ENCODE measurements around the gene PRKCE. TPM values are rescaled to one million over a fixed set of nuclear protein-coding genes. Genes with fewer than 3 reads are reported as not detected.

The PRKCE gene
- total RNA-seq, 1 donor from 2014 or later = 34.1 TPM

DNA sequence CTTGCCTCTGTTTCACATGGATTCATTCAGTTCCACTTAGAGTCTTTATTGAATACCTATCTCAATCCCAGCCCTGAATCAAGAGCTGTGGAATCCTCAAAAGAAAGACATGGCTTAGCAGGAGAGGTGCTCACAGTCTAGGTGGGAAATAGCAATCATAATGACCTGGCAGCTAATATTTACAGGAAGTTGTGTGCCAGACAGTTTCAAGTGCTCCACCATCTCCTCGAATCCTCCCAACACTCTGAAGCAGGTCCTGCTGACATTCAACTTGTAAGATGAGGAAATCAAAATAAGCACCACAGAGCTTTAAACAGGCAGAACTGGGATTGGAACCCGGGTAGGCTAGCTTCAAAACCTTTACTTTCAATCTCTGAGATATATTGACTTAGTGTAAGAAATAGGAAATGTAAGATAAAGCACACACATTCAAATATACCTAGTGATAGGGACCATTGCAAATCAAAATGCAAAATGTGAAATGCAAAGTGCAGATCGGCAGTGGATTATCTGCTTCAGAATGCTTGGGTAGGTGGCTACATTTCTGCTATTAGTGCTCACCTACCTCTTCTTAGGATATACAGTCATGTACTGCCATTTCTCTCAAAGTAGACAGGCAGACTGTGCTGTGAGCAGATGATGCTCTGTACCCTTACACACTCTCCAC lies 182.0 kb downstream of the PRKCE start:
- DNase-seq (ENCODE audit: low spot score) = no peak

DNA sequence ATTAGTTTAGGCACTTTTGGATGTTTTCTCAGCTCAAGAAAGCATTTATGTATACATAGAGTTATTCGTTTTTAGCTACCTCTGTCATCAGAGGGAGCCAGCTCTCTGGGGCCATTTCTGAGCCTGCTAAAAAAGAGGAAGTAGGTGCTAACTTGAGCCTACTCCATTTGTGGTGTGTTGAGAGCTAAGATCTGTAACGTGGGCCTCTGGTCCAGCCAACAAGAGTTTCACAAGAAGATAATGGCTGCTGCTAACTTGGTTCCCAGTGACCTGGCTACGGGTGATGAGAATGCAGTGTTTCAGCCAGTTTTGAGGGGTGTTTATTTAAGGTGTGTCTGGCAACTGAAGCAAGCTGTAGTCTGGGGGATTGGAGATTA lies 182.5 kb downstream of the PRKCE start:
- no peak for DNase-seq (ENCODE audit: low spot score)

DNA sequence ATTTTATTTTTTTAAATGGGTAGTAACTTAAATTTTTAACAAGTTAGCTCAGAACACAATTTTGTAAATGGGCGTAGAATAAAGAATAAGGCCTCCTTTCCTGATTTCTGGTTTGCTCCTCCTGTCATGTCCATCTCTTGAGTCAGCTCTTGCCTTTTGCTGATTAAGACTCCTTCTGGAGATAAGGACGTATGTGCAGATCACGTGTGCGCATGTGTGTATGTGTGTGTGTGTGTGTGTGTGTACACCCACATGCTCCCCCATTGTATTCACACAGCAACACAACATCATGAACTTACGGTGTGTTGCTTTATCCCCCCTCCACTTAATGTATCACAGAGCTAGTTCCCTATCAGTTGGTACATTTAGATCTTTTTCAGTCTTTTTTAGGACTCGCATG lies 182.9 kb downstream of the PRKCE start:
- DNase-seq (ENCODE audit: low spot score) = no peak

- no peak for DNase-seq (ENCODE audit: low spot score)
Observed at GRCh38 chr2:45834858-45835257, 183.4 kb downstream of the PRKCE start.

DNA sequence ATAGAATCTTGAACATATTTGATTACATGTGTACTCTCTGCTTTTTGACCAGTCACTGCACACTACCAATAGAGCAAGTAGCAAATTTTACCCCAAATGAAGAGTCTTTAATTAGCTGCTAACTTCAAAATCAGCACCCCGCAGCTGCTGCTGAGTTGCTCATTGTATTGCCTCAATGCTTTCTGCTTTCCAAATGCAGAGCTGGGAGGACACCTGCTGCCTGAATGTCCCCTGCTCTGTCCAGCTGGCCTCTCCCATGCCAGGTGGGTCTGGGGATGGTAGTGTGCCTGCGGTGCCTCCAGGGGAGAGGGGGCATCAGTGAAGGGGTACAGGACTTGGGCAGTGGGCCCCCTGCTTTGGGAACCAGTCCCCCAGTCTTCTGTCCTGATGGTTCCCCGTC lies 184.8 kb downstream of the PRKCE start:
- no peak for DNase-seq (ENCODE audit: low spot score)

DNA sequence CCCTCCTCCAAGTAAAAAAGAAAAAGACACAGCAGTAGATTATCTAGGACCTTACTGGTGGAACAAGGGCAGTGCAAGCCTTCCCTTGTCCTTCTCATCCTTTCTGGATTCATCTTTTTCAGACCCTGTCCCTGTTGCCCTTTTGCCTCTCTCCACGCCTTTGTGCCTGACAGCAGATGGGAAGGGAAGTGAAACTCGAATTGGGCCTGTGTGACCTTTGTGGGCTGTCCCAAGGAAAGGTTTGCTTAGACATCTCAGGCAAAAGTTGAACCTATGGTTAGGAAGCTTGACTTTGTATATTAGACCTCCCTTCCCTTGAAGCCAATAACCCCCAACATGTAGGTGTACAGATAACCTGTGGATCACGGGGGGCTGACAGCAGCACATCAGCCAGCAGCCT lies 185.3 kb downstream of the PRKCE start:
- no peak for DNase-seq (ENCODE audit: low spot score)

DNA sequence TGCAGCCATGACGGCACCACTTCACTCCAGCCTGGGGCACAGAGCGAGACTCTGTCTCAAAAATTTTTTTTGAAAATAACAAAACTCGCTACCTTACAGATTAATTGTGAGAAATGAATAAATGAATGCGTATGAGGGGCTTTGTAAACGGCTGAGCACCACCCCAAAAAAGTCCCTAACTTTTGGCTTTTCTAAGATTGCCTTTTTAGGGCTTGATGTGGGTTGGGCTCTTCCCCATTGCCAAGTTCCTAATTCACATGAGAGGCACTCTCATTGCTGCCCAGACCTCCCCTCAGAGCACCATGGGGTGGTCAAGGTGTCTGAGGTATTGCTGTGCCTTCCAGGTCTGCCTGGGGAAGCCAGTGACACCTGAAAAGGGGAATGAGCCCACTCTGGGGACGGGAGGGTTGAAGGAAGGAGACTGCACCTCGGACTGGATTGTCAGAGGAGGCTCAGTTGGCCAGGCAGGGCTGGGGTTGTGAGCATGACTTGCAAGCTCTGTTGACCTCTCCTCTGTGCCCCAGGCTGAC lies 186.4 kb downstream of the PRKCE start:
- DNase-seq (ENCODE audit: low spot score) = no peak

DNA sequence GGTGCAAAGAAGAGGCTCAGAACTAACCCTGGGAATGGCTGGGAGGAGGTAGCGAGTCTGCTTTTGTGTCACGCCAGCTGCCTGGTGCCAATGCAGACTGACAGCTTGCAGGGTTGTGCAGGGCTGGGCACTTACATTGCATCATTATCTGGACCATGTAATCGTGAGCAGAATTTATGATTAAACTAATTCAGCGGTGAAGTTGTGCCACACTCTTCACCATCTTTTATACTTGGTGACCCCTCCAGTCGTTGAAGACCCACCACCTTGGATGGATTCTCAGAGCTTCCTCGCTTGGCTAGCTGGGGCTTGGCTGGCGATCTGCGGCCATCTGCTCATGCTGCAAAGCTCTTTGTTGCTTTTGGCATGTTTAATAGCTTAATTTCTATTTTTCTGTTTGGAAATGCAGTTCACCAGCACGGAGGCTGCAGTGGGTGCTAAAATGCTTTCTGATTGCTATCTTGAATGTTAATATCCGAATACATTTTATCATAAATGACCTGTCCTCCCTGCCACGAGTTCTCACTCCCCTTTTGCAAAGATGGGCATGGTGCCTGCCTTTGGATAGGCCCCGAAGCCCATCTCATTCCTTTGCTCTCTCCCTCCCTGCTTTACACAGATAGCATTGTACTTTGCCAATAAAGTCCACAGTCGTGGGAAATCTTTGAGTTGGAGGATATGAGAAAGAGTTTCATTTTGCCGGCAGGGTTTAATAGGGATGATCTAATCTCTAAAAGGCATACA lies 188.2 kb downstream of the PRKCE start:
- no peak for DNase-seq (ENCODE audit: low spot score)

GRCh38 chr2:45840481-45840880 lies 189.0 kb downstream of the PRKCE start:
- DNase-seq (ENCODE audit: low spot score) = no peak

DNA sequence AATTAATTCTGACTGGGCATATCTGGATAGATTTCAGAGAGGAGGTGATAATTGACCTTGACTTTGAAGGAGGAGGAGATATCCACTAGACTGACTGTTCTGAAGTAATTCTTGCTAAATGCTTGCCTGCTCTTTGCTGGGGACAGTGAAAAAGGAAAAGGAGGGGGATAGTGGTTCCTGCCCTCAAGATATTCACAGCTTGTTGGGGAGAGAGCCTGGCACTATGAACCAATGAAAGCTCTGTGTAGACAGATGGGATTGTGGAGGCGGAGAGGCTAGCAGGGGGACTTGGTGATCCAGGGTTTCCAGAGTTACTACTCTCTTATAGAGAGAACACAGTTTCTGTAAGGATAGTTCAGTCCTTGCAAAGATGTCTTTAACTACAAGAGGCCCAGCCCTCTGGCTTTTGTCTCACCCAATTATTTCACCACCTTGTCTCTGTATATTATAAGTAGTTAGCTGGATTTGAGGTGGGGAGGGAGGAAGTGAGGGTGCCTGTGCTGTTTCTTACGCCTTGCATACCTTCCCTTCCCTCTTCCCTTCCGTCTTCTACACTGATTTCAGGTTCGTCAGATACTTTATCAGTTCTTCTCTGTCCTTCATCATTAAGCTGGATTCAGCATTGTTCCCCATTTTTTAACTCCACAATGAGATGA lies 190.4 kb downstream of the PRKCE start:
- DNase-seq (ENCODE audit: low spot score) = no peak

GRCh38 chr2:45843136-45843535 lies 191.7 kb downstream of the PRKCE start:
- no peak for DNase-seq (ENCODE audit: low spot score)

DNA sequence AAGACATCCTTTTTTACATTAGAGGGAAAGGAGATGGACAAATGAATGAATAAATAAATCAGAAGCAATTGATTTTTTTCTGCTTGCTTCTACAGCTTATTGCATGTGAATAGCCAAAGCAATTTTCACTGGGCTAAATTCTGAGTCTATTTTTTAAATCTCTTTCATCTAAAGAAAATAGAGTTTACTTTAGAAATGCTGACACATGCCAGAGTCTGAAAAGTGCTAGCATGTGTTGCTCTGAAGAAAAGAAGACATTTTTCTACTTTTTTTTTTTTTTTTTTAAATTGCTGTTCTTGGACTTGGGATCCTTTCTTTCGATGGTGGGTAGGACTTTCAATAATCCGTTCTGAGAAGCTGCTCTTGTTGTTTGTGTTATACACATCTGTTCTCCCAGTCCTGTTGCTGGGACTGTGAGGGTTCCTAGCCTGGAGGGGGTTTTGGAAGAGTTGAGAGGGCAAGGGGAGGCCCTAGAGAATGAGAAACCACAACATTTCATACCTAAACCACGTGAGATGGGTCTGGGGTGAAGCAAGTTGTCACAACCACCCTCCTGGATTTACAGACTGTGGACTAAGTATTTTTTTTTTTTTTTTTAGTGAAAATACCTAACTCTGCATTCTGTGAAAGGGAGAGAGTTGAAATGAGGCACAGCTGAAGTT lies 193.5 kb downstream of the PRKCE start:
- no peak for DNase-seq (ENCODE audit: low spot score)

DNA sequence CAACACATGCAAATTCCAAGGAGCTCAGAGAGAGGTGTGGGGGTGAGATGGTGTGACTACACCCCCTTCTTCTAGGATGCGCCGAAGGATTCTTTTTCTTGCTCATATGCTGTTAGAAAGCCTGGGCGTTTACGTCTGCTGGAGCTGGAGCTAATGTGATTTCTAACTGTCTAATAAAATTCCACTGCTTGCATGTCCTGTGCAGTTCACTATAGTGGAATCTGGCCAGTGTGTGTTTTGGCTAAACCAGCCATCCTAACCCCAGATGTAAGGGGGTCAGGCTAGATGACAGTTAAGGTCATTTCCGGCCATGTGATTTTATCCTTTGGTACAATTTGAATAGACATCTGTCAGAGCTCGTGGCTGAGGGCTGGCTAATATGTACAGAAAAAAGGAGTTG lies 194.1 kb downstream of the PRKCE start:
- no peak for DNase-seq (ENCODE audit: low spot score)

DNA sequence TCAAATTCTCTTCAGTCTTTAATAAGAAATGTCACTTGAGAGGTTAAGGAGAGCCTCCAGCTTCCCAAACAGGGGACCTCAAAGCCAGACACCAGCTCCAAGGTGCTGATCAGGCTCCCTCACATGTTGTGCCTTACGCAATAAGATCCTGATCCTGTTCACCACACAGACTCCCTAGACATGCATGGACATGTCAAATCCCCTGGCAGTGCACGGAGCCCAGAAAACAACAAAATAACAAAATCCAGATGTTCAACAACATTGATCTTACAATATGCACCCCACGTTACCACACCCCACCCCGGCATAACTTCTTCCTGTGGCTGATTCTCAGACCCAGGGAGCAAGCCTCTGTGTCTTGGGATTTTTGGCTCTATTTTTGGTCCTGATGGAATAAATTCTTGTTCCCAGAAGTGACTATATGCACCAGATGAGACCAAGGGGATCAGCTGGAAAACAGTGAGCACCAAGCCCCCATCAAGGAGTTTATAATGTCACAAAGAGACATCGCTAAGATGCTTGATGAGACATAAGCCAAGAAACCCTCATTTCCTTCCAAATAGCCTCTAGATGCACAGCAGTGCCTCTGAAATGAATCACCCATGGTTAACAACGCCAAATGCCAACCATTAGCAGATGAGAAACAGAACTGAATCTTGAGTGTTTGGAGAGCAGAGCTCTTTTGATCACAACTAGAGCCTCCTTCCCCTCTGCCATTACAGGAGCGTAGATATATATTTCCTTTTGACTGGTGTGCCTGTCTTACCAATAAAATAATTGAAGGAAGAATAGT lies 198.2 kb downstream of the PRKCE start:
- DNase-seq (ENCODE audit: low spot score) = no peak

DNA sequence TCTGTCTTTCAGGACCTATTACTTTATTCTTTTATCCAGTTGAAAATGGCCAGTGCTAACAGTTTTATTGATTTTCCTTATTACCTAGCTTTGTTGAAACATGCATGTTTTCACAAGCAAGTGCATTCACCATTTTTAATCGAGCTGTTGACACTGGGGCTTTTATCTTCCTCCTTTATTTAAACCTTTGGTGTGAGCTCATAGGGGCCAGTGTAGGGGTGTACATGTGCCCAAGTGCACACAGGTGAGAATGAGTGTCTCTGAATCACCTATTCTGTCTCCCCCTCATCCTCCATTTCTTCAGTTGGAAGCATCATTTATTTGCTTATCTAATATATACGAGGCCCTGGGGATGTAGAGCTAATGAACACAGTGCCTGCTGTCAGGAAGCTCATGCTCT lies 199.1 kb downstream of the PRKCE start:
- DNase-seq (ENCODE audit: low spot score) = no peak

GRCh38 chr2:45851111-45851510 lies 199.6 kb downstream of the PRKCE start:
- no peak for DNase-seq (ENCODE audit: low spot score)

DNA sequence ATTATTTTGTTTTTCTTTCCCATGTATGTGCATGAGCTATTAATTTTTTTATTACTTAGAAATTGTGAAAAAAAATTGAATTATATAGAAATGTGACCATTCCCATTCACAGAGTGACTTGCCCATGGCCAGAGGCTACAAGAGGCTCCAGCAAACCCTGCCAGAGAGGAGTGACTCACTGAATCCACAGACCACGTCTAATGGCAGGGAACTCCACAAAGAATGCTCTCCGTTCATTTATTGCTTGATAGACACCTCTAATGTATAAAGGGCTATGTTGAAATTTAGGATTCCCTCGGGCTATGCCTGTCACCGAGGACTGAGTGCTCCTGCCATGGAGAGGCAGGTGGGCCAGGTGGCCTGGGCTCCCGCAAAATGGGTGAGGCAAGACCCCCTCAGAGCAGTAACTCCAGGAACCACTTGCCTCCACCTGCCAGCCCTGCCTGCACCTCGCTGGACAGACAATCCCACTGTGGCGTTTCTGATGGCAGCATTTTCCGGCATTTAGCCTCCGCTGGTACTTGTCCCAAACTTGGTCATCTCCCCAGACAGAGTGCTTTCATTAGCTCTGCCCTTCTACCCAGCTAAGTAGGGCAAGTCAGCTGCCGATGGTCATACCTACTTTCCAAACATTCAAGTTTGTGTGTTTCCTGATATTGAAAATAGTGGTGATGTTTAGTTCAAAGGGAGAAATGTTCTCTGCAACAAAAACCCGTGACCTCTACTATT lies 200.3 kb downstream of the PRKCE start:
- no peak for DNase-seq (ENCODE audit: low spot score)

GRCh38 chr2:45852450-45853150 lies 201.1 kb downstream of the PRKCE start:
- no peak for DNase-seq (ENCODE audit: low spot score)

DNA sequence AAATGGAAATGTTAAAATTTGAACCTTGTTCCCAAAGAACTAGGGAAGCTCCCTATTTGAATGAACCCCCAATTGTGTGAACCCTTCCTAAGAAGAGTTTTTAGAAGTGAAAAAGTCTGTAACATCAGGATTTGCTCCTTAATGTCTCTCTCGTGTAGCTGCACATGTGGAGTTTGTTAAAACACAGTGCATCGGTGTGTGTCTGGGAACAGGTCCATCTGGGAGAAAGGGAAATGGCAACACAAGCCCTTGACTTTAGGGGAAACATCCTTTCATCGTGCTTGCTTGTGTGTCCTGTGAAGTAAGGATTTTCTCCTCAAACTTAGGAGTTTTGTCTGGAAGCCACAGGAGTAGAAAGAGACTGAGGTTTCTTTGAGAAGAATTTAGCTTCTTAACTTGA lies 203.9 kb downstream of the PRKCE start:
- no peak for DNase-seq (ENCODE audit: low spot score)

Measured in mesenteric fat pad (tissue), 1 donor.